ENCODE measurements around the gene CCDC15.
A peak's percentile ranks its signal among the peaks of the same experiment; 100 is the strongest.

CCDC15 gene

DNA sequence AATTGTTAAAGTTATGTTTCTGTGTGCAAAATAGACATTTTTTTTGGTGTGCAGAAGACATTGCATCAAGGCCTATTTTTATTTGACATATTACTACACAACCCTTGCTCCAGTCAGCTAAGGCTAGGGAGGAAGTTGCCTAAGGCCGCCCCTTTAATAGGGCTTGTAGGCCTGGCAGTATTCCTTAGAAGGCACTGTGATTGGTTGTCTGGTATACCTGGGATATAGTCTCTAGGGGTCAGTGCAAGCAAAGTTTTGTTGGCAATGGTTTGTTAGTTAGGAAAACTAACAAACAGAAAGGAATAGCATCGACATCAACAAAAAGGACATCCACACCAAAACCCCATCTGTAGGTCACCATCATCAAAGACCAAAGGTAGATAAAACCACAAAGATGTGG lies 16.9 kb downstream of the CCDC15 start:
- peak; percentile 11 for TF ChIP-seq CTCF (IDR thresholded peaks at IDR 0.05; ENCODE audit: insufficient read depth, low read length, poor library complexity, severe bottlenecking)
- no peaks in the 10 kb centered on the region for H3K27me3 ChIP-seq (replicated peaks; ENCODE audit: control insufficient read depth, insufficient read depth, low read length)
- DNase-seq (ENCODE audit: extremely low read depth, insufficient read length): no peak
- no peaks in the 10 kb centered on the region for H3K36me3 ChIP-seq (ENCODE audit: control insufficient read depth, insufficient read depth, low read length)
- H3K4me3 ChIP-seq (replicated peaks; ENCODE audit: low read depth, low read length): no peak overlapping the region

DNA sequence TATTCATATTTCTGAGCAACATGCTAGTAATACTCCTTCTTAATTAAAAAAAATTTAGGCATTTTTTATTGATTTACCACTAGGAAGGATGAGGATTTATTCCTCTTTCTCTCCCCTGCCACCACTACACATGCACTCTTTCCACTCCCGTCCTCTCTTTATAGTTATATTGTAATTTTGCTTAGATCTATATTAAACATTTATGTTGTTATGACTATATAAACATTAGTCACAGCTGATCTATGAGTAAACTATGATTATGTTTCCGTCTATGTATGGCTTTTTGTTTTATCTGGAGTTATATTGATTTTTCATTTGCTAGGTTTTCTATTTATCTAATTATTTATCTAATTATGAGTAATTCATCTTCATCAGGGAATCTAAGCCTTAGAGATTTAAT lies 17.8 kb downstream of the CCDC15 start:
- Histone ChIP-seq H3K36me3 (ENCODE audit: control insufficient read depth, insufficient read depth, low read length) (no peaks in the 10 kb centered on the region), H3K27me3 (replicated peaks; ENCODE audit: control insufficient read depth, insufficient read depth, low read length) (no peaks in the 10 kb centered on the region), H3K4me3 (replicated peaks; ENCODE audit: low read depth, low read length) (no peak overlapping the region)
- no peak for DNase-seq (ENCODE audit: extremely low read depth, insufficient read length)
- TF ChIP-seq CTCF (IDR thresholded peaks at IDR 0.05; ENCODE audit: insufficient read depth, low read length, poor library complexity, severe bottlenecking): no peak

DNA sequence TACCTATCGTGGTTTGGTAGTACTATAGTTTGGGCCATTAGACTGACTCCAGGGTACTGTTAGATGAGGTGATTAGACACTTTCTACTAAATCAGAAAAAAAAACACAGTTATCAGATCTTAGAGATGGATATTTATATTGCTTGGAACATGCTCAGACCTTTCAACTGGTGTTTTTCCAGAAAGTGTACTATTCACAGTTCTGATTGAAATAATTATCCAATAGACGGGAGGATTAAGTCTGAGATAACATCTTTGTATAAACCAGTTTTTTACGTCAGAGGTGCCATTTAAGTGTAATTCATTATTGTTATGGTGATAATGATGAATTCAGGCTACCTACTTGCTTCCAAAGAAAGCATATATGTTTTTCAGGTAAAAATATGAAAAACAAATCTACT lies 22.5 kb downstream of the CCDC15 start:
- DNase-seq (ENCODE audit: extremely low read depth, insufficient read length): no peak
- Histone ChIP-seq H3K36me3 (ENCODE audit: control insufficient read depth, insufficient read depth, low read length) (no peaks in the 10 kb centered on the region), H3K4me3 (replicated peaks; ENCODE audit: low read depth, low read length) (no peak overlapping the region), H3K27me3 (replicated peaks; ENCODE audit: control insufficient read depth, insufficient read depth, low read length) (no peaks in the 10 kb centered on the region)
- TF ChIP-seq CTCF (IDR thresholded peaks at IDR 0.05; ENCODE audit: insufficient read depth, low read length, poor library complexity, severe bottlenecking): no peak

DNA sequence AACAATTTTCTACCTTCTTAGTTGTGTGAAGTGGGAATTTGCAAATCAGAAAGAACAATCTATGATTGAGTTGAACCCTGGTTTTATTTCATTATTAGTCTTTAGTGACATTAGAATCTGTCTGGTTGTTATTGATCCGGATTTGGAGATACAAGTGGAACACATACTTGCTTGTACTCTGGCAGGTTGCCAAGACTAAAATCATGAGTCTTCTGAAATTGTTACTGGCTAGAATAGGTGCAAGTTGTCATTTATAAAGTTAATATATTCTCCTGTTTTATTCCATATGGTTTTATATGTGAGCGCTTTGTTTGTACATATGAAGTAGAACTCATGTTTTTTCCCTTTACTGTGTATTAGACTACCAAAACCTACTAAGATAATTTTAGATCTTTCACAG lies 23.0 kb downstream of the CCDC15 start:
- TF ChIP-seq CTCF (IDR thresholded peaks at IDR 0.05; ENCODE audit: insufficient read depth, low read length, poor library complexity, severe bottlenecking): no peak
- Histone ChIP-seq H3K27me3 (replicated peaks; ENCODE audit: control insufficient read depth, insufficient read depth, low read length) (no peaks in the 10 kb centered on the region), H3K36me3 (ENCODE audit: control insufficient read depth, insufficient read depth, low read length) (no peaks in the 10 kb centered on the region), H3K4me3 (replicated peaks; ENCODE audit: low read depth, low read length) (no peak overlapping the region)
- no peak for DNase-seq (ENCODE audit: extremely low read depth, insufficient read length)

- no peak for DNase-seq (ENCODE audit: extremely low read depth, insufficient read length)
- TF ChIP-seq CTCF (IDR thresholded peaks at IDR 0.05; ENCODE audit: insufficient read depth, low read length, poor library complexity, severe bottlenecking): no peak
- Histone ChIP-seq H3K4me3 (replicated peaks; ENCODE audit: low read depth, low read length) (no peak overlapping the region), H3K36me3 (ENCODE audit: control insufficient read depth, insufficient read depth, low read length) (no peaks in the 10 kb centered on the region), H3K27me3 (replicated peaks; ENCODE audit: control insufficient read depth, insufficient read depth, low read length) (no peaks in the 10 kb centered on the region)
These were observed 24.3 kb downstream of the CCDC15 start for GRCh38 chr11:124978316-124978715.

- no peaks in the 10 kb centered on the region for H3K36me3 ChIP-seq (ENCODE audit: control insufficient read depth, insufficient read depth, low read length)
- no peaks in the 10 kb centered on the region for H3K27me3 ChIP-seq (replicated peaks; ENCODE audit: control insufficient read depth, insufficient read depth, low read length)
- DNase-seq (ENCODE audit: extremely low read depth, insufficient read length): no peak
These were observed 28.0 kb downstream of the CCDC15 start for GRCh38 chr11:124982043-124982442.

More at GRCh38 chr11:124982043-124982442, 28.0 kb downstream of the CCDC15 start:
- H3K4me3 ChIP-seq (replicated peaks; ENCODE audit: low read depth, low read length): no peak overlapping the region
- TF ChIP-seq CTCF (IDR thresholded peaks at IDR 0.05; ENCODE audit: insufficient read depth, low read length, poor library complexity, severe bottlenecking): no peak

Measured in GM06990 (cell line).